GM10266 (cell line): ENCODE measurements around the gene PLSCR3.

Source experiments
- DNase-seq: peaks from one replicate; pipeline ENCODE4 v3.0.0; 2012; ENCODE audit errors: extremely low spot score
- CTCF ChIP-seq: IDR thresholded peaks from 2 replicates; pipeline ENCODE4 v1.5.1; 2012; ENCODE audit warnings: mild to moderate bottlenecking, low read depth; ENCODE audit not compliant: control insufficient read depth, insufficient read depth; ENCODE audit errors: missing control alignments

PLSCR3 gene

GRCh38 chr17:7425756-7426155 lies 31.4 kb upstream of the PLSCR3 start:
- TF ChIP-seq CTCF: no peak
- no peak for DNase-seq

- no peak for DNase-seq
- no peak for TF ChIP-seq CTCF
These were observed 31.0 kb upstream of the PLSCR3 start, which contains the start of gene SPEM2 for GRCh38 chr17:7425316-7425715. TSS of gene SPEM2 (plus strand) at chr17:7425616. CDS start at chr17:7425689, 73 bp downstream.

GRCh38 chr17:7423679-7424078 lies 29.4 kb upstream of the PLSCR3 start:
- no peak for TF ChIP-seq CTCF
- DNase-seq: no peak

- TF ChIP-seq CTCF: no peak
- no peak for DNase-seq
These were observed 26.9 kb upstream of the PLSCR3 start for GRCh38 chr17:7421186-7421585.

- TF ChIP-seq CTCF: no peak
- no peak for DNase-seq
These were observed 25.7 kb upstream of the PLSCR3 start, which contains the start of gene SPEM1 for GRCh38 chr17:7419819-7420610. TSS of gene SPEM1 (plus strand) at chr17:7420324. CDS start at chr17:7420385, 61 bp downstream.

GRCh38 chr17:7418472-7419152 lies 24.3 kb upstream of the PLSCR3 start:
- no peak for DNase-seq
- TF ChIP-seq CTCF: no peak
